ENCODE results near the gene GFAP. TPM values are rescaled to one million over a fixed set of nuclear protein-coding genes. Genes with fewer than 3 reads are reported as not detected.

The GFAP gene
- total RNA-seq, 1 donor, result under 0.01 TPM

DNA sequence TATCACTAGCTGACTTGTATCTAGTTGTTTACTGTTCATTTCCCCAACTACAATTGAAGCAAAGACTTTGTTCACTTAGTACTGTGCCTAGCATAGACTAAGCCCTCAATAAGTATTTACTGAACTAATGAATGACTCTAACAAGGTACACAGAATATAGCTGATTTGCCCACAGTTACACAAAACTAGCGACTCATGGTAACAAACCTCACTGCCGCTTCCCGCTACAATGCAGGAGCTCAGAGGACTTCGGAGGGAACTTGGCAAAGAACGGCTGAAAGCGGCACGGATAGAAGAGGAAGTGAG, 16.6 kb downstream of the GFAP start:
- H3K9me3 ChIP-seq (ENCODE audit: low read depth, low read length), result no peaks in the 10 kb centered on the region
- H3K27me3 ChIP-seq (ENCODE audit: insufficient read depth, low read length), result no peaks in the 10 kb centered on the region
- peaks cover 10% of the 10 kb centered on the region for H4K20me1 ChIP-seq (ENCODE audit: insufficient read depth, low read length)
- H3K4me3 ChIP-seq (ENCODE audit: insufficient read depth, low read length), result peak overlapping the region; percentile 86
- peaks cover 33% of the 10 kb centered on the region for H3K4me1 ChIP-seq (ENCODE audit: insufficient read depth, low read length)
- peaks cover 51% of the 10 kb centered on the region for H3K79me2 ChIP-seq (ENCODE audit: insufficient read depth, low read length)
- peaks cover 11% of the 10 kb centered on the region for H3K36me3 ChIP-seq (ENCODE audit: insufficient read depth, low read length)
- H2AFZ ChIP-seq (ENCODE audit: low read length), result peak overlapping the region; percentile 95
- peak overlapping the region; percentile 96 for H3K4me2 ChIP-seq (ENCODE audit: insufficient read depth, low read length)
- TF ChIP-seq CTCF (IDR thresholded peaks at IDR 0.05; ENCODE audit: extremely low read depth, low read depth, low read length), result no peak
- no peak for DNase-seq (ENCODE audit: insufficient read length, low spot score, missing footprints)
- H3K27ac ChIP-seq (ENCODE audit: low read depth, low read length), result peak overlapping the region; percentile 99

DNA sequence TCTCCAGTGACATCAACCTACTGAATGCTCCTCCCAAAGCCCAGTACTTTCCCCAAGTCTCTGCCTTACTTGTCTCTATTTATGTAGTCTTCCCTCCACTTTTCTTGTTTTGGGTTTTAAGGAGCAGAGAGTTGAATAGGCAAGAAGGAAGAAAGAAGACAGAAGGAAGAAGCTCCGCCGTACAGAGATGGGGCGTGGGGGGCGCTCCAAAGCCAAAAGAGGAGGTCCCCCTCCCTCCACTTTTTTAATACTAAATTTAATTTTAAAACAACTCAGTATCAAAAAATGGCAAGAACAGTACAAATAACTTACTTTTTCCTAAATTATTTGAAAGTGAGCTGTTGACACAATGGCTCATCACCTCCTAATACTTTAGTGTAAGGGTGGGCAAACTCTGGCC, 20.7 kb downstream of the GFAP start:
- Histone ChIP-seq H3K79me2 (ENCODE audit: insufficient read depth, low read length) (peaks cover 79% of the 10 kb centered on the region), H3K36me3 (ENCODE audit: insufficient read depth, low read length) (peaks cover 31% of the 10 kb centered on the region), H3K9me3 (ENCODE audit: low read depth, low read length) (no peaks in the 10 kb centered on the region), H3K4me1 (ENCODE audit: insufficient read depth, low read length) (peaks cover 7% of the 10 kb centered on the region), H4K20me1 (ENCODE audit: insufficient read depth, low read length) (peaks cover 13% of the 10 kb centered on the region), H3K4me3 (ENCODE audit: insufficient read depth, low read length) (no peak overlapping the region), H3K27ac (ENCODE audit: low read depth, low read length) (no peak overlapping the region), H2AFZ (ENCODE audit: low read length) (no peak overlapping the region), H3K4me2 (ENCODE audit: insufficient read depth, low read length) (no peak overlapping the region), H3K27me3 (ENCODE audit: insufficient read depth, low read length) (no peaks in the 10 kb centered on the region)
- TF ChIP-seq CTCF (IDR thresholded peaks at IDR 0.05; ENCODE audit: extremely low read depth, low read depth, low read length), result peak; percentile 14
- no peak for DNase-seq (ENCODE audit: insufficient read length, low spot score, missing footprints)

GRCh38 chr17:44892250-44892649, 23.1 kb downstream of the GFAP start:
- H3K4me3 ChIP-seq (ENCODE audit: insufficient read depth, low read length), result no peak overlapping the region

GRCh38 chr17:44889003-44889402, 26.3 kb downstream of the GFAP start:
- no peak for DNase-seq (ENCODE audit: insufficient read length, low spot score, missing footprints)
- Histone ChIP-seq H3K79me2 (ENCODE audit: insufficient read depth, low read length) (peaks cover 61% of the 10 kb centered on the region), H3K4me3 (ENCODE audit: insufficient read depth, low read length) (no peak overlapping the region), H3K27me3 (ENCODE audit: insufficient read depth, low read length) (no peaks in the 10 kb centered on the region), H3K4me2 (ENCODE audit: insufficient read depth, low read length) (no peak overlapping the region), H3K27ac (ENCODE audit: low read depth, low read length) (no peak overlapping the region), H3K9me3 (ENCODE audit: low read depth, low read length) (no peaks in the 10 kb centered on the region), H2AFZ (ENCODE audit: low read length) (no peak overlapping the region), H3K4me1 (ENCODE audit: insufficient read depth, low read length) (peaks cover 4% of the 10 kb centered on the region), H4K20me1 (ENCODE audit: insufficient read depth, low read length) (peaks cover 17% of the 10 kb centered on the region), H3K36me3 (ENCODE audit: insufficient read depth, low read length) (peaks cover 49% of the 10 kb centered on the region)
- TF ChIP-seq CTCF (IDR thresholded peaks at IDR 0.05; ENCODE audit: extremely low read depth, low read depth, low read length), result no peak

More at GRCh38 chr17:44892250-44892649, 23.1 kb downstream of the GFAP start:
- H3K4me2 ChIP-seq (ENCODE audit: insufficient read depth, low read length), result no peak overlapping the region
- peaks cover 83% of the 10 kb centered on the region for H3K79me2 ChIP-seq (ENCODE audit: insufficient read depth, low read length)
- H3K4me1 ChIP-seq (ENCODE audit: insufficient read depth, low read length), result peaks cover 4% of the 10 kb centered on the region
- H4K20me1 ChIP-seq (ENCODE audit: insufficient read depth, low read length), result peaks cover 26% of the 10 kb centered on the region
- no peaks in the 10 kb centered on the region for H3K9me3 ChIP-seq (ENCODE audit: low read depth, low read length)
- TF ChIP-seq CTCF (IDR thresholded peaks at IDR 0.05; ENCODE audit: extremely low read depth, low read depth, low read length), result no peak
- no peak overlapping the region for H2AFZ ChIP-seq (ENCODE audit: low read length)
- DNase-seq (ENCODE audit: insufficient read length, low spot score, missing footprints), result no peak
- peaks cover 31% of the 10 kb centered on the region for H3K36me3 ChIP-seq (ENCODE audit: insufficient read depth, low read length)
- no peaks in the 10 kb centered on the region for H3K27me3 ChIP-seq (ENCODE audit: insufficient read depth, low read length)
- no peak overlapping the region for H3K27ac ChIP-seq (ENCODE audit: low read depth, low read length)

Measured in osteoblast (primary cell).